Medulla oblongata (tissue), 1 donor: ENCODE measurements around the gene JAG2.

Experiments used
- DNase-seq: peaks from one replicate; pipeline ENCODE4 v3.0.0-alpha.2; 2015; ENCODE audit errors: extremely low spot score

Gene JAG2

GRCh38 chr14:105092171-105093037 is 76.2 kb downstream of the JAG2 start:
- no peak for DNase-seq

GRCh38 chr14:105091517-105092170 is 76.9 kb downstream of the JAG2 start:
- DNase-seq: no peak

- no peak for DNase-seq
Observed at GRCh38 chr14:105091054-105091516, 77.5 kb downstream of the JAG2 start.
